Activated T-cell treated with anti-CD3 and anti-CD28 coated beads, Interleukin-2, amount 50 U/mL, for 1 hour (primary cell): ENCODE measurements around the gene CAMSAP1.
"Not testable (repeated sequence)": the region's sequence is repeated elsewhere in the genome, so short reads cannot be mapped to it uniquely, and the experiment has no call there.

Source experiments
- DNase-seq: peaks from one replicate; pipeline ENCODE4 v3.0.0-alpha.2; 2020

CAMSAP1 gene

DNA sequence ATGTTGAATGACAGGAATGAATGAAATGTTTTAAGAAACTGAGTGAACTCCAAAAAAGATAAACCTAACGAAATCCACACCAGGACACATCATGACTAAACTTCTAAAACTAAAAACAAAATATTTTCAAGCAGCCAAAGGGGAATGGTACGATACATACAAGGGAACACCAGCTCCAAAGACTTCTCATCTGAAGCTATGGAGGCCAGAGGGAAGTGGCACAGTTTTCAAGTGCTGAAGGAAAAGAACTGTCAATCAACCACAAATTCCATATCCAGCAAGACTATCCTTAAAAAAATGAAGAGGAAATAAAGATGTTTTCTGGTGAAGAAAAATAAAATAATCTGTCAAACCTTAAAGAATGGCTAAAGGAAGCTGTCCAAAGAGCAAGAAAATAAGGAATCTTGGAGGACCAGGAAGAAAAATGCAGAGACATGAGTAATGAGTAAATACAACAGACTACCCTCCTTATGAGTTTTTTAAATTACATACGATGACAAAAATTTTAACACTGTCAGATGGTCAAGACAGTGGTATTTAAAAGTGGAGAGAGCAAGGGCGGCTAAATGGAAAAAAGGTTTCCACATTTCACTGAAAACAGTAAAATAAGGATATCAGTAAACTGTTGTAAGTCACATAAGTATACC lies 12.0 kb downstream of the CAMSAP1 start:
- no peak for DNase-seq

GRCh38 chr9:135893104-135893503 lies 14.2 kb downstream of the CAMSAP1 start:
- no peak for DNase-seq

- DNase-seq = not testable (repeated sequence)
Observed at GRCh38 chr9:135892327-135892726, 15.0 kb downstream of the CAMSAP1 start.

GRCh38 chr9:135891027-135891631 lies 16.2 kb downstream of the CAMSAP1 start:
- no peak for DNase-seq

DNA sequence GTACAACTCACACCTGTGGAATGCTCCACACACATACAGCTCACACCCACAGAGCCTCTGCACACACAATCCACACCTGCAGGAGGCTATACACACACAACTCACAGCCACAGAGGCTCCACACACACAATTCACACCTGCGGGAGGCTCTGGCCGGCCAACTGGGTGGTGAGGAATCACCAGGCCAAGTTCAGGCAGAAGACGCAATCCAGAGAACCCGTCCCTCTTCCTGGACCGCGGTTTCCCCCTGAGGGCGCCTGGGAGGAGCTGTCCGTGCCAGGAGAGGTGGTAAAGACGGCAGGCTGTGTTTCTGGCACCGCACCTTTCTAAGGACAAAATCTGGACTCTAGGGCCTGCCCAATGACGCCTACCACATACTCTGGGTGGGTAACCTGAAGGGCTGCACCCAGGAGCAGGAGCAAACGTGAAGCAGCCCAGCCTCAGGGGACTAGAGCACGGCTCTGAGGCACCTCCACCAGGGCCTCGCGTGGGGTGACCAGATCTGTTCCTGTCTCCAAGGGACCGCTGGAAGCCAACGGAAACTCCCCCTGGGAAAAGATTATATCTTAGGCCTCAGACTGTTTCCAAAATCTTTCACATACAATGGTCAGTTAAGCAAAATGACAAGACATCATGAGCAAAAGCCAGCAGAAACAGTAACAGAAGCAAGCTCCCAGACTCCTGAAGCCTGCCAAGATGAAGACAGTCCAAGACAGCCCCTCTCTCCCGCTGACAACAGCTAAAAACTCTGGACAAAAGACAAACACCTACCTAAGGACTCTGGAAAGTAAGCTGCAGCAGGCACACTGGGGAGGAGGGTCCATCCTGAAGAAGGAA lies 16.9 kb downstream of the CAMSAP1 start:
- no peak for DNase-seq

DNA sequence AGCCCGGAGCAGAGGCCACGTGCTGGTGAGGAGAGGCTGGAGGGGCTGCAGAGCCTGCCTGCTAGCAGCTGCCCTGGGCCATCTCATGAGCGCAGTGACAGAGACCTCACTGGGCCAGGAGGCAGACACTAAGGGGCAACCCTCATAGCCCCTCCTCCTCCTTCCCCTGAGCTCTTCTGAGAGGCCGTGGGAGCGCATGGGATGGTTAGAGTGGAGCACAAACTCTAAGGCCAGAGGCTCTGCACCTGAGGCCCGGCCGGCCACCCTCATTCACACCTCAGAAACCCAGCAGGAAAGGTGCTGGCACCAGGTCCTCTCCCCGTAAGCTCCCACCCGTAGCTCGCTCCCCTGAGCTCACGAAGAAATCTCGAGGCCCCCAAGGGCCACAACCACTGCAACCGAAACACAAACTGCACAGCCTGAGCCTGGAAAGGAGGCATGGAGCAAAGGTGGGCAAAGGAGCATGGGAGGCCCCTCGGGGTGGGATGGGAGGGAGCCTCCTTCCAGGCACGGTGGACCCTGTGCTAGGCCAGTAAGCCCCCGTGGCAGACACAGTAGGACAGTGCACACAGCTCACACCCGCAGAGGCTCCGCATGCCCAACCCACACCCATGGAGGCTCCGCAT lies 17.7 kb downstream of the CAMSAP1 start:
- DNase-seq = no peak

- no peak for DNase-seq
Observed at GRCh38 chr9:135888766-135889394, 18.5 kb downstream of the CAMSAP1 start.

GRCh38 chr9:135888126-135888765 lies 19.1 kb downstream of the CAMSAP1 start:
- DNase-seq = no peak

GRCh38 chr9:135887585-135888050 lies 19.7 kb downstream of the CAMSAP1 start:
- DNase-seq = peak; percentile 64

DNA sequence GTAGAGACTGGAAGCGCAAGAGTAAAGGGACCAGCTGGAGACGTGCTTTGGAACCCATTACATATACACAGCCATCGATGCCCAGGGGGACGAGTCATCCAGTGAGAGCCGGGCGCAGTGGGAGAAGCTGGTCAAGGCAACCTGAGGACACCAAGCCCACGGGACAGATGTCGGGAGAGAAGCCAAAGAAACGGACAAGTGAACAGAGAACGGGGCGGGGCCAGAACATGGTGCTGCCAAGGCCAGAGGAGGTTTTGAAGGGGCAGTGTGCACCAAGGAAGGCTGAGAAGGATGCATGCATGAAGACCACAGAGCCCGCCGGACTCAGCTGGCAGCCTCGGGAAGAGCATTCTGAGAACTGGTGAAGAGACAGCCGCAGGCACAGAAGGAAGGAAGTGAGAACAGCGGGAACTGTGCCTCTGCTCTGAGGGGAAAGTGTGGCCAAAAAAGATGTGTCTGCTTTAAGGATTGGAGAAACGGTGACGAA lies 20.3 kb downstream of the CAMSAP1 start:
- no peak for DNase-seq

DNA sequence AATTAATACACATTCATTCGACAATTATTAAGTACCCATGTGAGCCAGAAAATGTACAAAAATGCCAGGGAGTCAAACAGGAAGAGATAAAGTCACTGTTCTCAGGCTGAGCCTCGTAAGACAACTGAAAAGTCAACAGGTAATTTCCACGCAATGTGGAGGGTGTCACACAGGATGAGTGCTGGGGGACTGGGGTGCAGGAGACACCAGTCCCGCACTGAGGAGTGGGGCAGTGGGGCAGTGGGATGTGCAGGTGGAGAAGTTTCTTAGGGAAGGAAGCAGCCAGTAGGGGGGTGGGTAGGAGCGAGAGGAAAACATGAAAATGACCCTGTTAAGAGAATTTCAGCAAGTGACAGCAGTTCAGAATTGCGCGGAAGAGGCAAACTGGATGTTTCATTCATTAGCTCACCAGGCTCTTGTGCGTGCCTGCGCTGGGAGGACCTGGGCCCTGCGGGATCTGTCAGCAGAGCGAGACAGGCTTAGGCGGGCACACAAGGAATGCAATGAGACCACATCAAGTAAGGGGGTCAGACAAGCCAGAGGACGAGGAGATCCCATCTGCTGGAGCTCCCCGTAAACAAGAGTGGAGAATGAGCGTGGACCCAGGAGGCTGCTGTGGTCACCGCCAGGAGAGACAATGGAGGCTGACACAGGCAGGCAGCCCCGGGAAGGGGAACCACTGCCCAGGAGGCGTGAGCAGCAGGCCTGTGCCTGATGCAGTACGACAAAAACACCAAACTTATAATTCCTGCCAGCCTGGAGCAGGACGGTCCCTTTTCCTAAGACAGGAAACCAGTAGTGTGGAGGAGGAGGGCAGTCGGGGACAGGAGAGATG lies 21.0 kb downstream of the CAMSAP1 start:
- no peak for DNase-seq

- no peak for DNase-seq
Observed at GRCh38 chr9:135885100-135885853, 22.1 kb downstream of the CAMSAP1 start.

DNA sequence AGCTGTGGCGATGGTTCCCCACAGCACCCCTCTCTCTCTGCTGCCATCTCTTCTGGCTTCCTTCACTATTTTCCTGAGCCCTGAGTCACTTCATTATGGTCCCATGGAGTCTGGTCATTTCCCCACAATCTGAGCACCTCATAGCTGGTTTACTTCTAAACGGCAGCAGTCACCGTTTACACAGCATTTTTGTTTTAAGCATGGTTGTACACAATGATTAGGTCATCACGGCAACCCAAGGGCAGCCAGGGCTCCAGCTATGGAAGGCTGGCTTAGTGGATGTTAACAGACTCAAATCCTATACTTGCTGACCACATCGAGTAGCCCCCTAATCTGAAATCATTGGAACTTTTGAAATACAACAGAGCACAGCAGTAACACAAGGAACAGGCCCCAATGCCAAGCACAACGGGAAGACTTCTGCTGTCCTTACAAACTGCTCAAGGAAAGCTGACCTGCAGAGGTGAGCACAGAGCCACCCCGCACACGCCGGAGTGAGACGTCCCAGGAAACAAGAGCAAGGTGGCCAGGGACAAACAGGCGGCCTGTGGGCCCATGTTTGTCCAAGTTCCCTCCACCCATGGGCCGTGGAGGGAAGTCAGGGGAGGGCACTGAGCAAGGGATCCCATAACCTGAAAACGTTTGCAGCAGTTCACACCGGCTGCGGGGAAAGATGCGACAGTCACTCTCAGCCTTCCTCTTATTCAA lies 22.9 kb downstream of the CAMSAP1 start:
- DNase-seq = no peak

GRCh38 chr9:135883410-135884089 lies 23.8 kb downstream of the CAMSAP1 start:
- no peak for DNase-seq

- no peak for DNase-seq
Observed at GRCh38 chr9:135882011-135882410, 25.3 kb downstream of the CAMSAP1 start.

GRCh38 chr9:135880438-135880837 lies 26.9 kb downstream of the CAMSAP1 start:
- no peak for DNase-seq

DNA sequence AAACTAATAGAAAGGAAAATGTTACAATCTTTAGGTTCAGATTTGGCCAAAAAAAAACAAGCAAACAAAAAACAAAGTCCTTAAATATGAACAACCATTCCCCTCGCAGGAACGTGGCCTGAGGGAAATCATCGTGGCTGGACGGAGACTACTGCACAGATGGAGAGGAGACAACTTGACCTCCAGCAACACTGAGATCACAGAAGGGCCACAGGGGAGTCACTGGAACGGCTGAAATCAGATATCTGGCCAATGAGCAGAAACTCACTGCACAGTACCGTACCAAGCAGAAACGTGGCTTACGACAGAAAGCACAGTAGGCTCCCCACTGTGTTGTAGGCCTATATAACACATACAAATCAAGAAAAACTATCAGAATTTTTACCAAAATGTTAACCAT lies 27.7 kb downstream of the CAMSAP1 start:
- DNase-seq = no peak

- DNase-seq = no peak
Observed at GRCh38 chr9:135879237-135879601, 28.1 kb downstream of the CAMSAP1 start.

DNA sequence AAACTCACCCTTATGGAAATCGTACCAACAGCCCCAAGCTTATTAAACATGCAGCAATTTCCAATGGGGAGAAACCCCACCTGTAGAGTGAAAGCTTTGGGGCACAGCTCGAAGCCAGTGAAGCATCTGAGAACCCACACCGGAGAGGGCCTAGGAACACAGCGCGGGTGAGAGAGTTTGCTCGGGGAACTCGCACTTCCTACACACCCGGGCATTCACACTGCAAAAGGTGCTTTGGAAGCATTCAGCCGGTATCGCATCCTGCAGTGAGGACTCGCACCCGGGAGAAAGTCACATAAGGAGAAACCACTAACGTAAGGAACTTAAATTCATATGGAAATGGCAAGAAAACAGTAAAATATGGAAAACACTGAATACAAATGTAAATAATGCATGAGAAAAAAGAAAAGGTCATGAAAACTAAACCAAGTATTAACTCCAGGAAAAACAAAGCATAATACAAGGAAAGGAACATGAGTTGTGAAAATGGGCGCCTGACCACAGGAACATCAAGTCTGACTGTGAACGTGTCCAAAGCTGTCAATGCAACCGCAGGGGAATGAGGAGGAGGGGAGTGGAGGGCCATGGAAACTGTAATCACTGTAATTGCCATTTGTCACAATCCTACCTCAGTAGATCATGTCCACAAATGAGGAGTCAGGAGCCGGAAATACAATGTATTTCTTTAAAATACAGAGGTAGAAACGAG lies 28.7 kb downstream of the CAMSAP1 start:
- no peak for DNase-seq
